AG09309 (cell line): Measurements from ENCODE around the gene MTRR.
A peak's percentile ranks its signal among the peaks of the same experiment; 100 is the strongest.
"Not testable (repeated sequence)": the region's sequence is repeated elsewhere in the genome, so short reads cannot be mapped to it uniquely, and the experiment has no call there.

Experiments
- DNase-seq: peaks from one replicate; pipeline ENCODE4 v3.0.0-alpha.2; 2010; ENCODE audit warnings: low read depth
- H3K4me3 ChIP-seq: 2 replicates; pipeline ENCODE4 v1.5.1; 2011; ENCODE audit warnings: mild to moderate bottlenecking, low read depth, low read length, moderate library complexity; ENCODE audit not compliant: control insufficient read depth
- CTCF ChIP-seq: IDR thresholded peaks from 2 replicates; pipeline ENCODE4 v1.5.1; 2011; ENCODE audit warnings: mild to moderate bottlenecking, low read depth, low read length, inconsistent platforms; ENCODE audit not compliant: insufficient read depth, control insufficient read depth; ENCODE audit errors: missing control alignments

Gene MTRR

GRCh38 chr5:7902201-7902600, 33.3 kb downstream of the MTRR start:
- DNase-seq = no peak
- no peak overlapping the region for H3K4me3 ChIP-seq
- TF ChIP-seq CTCF = no peak

- DNase-seq = no peak
- no peak for TF ChIP-seq CTCF
- H3K4me3 ChIP-seq = no peak overlapping the region
Observed at GRCh38 chr5:7902666-7903625, 34.0 kb downstream of the MTRR start.

- no peak for TF ChIP-seq CTCF
- DNase-seq = peak; percentile 33
- no peak overlapping the region for H3K4me3 ChIP-seq
Observed at GRCh38 chr5:7904170-7904569, 35.2 kb downstream of the MTRR start.

GRCh38 chr5:7907612-7908011, 38.7 kb downstream of the MTRR start:
- no peak for DNase-seq
- no peak for TF ChIP-seq CTCF

GRCh38 chr5:7908317-7908716, 39.4 kb downstream of the MTRR start:
- DNase-seq = no peak
- no peak for TF ChIP-seq CTCF
- no peak overlapping the region for H3K4me3 ChIP-seq

More at GRCh38 chr5:7907612-7908011, 38.7 kb downstream of the MTRR start:
- no peak overlapping the region for H3K4me3 ChIP-seq

GRCh38 chr5:7910738-7911428, 41.9 kb downstream of the MTRR start:
- TF ChIP-seq CTCF = no peak
- no peak overlapping the region for H3K4me3 ChIP-seq
- DNase-seq = no peak

- not testable (repeated sequence) for H3K4me3 ChIP-seq
Observed at GRCh38 chr5:7911429-7911771, 42.5 kb downstream of the MTRR start.

More at GRCh38 chr5:7911429-7911771, 42.5 kb downstream of the MTRR start:
- DNase-seq = not testable (repeated sequence)
